ENCODE data around the gene NPIPA2. TPM values are rescaled to one million over a fixed set of nuclear protein-coding genes. Genes with fewer than 3 reads are reported as not detected.
"Not testable (repeated sequence)": the region's sequence is repeated elsewhere in the genome, so short reads cannot be mapped to it uniquely, and the experiment has no call there.

NPIPA2 gene
- total RNA-seq, 5 donors from 2014 or later (not counting 1 experiment from before 2014, with no cell fraction given) = 1.9 to 3.2 (median 2.4) TPM

- DNase-seq; H3K9me3 Mint-ChIP-seq; H3K36me3 ChIP-seq (ENCODE audit: control insufficient read depth in 2 of 2, extremely low read depth in 1 of 2, insufficient read depth in 1 of 2, low read length in 1 of 2); CTCF ChIA-PET; H3K4me3 Mint-ChIP-seq; H3K4me1 ChIP-seq (ENCODE audit: control insufficient read depth in 1 of 2, extremely low read depth in 1 of 2, insufficient read depth in 2 of 2, low read length in 2 of 2); H3K9me3 ChIP-seq; H3K27me3 ChIP-seq (replicated peaks in 1 of 2; ENCODE audit: control insufficient read depth in 2 of 2, extremely low read depth in 1 of 2, insufficient read depth in 2 of 2, low read length in 1 of 2); POLR2A ChIA-PET; H3K4me3 ChIP-seq (ENCODE audit: control insufficient read depth in 1 of 2, extremely low read depth in 1 of 2, low read length in 1 of 2); H3K36me3 Mint-ChIP-seq; ATAC-seq (replicated peaks in 1 of 4); H3K27ac Mint-ChIP-seq; H3K4me1 Mint-ChIP-seq; H3K27ac ChIP-seq (ENCODE audit: low read length); H3K27me3 Mint-ChIP-seq: not testable (repeated sequence)
- no CpG with 5 or more reads among the region's 5 CpGs for WGBS (ENCODE audit: insufficient coverage)
Measured at GRCh38 chr16:14789577-14789976, 47.2 kb downstream of the NPIPA2 start.

- CTCF ChIA-PET; H3K27ac Mint-ChIP-seq; H3K27ac ChIP-seq (ENCODE audit: low read length); H3K9me3 ChIP-seq; H3K36me3 ChIP-seq (ENCODE audit: control insufficient read depth in 2 of 2, extremely low read depth in 1 of 2, insufficient read depth in 1 of 2, low read length in 1 of 2); H3K4me1 Mint-ChIP-seq; DNase-seq; ATAC-seq (replicated peaks in 1 of 4); H3K4me1 ChIP-seq (ENCODE audit: control insufficient read depth in 1 of 2, extremely low read depth in 1 of 2, insufficient read depth in 2 of 2, low read length in 2 of 2); H3K4me3 Mint-ChIP-seq; H3K27me3 ChIP-seq (replicated peaks in 1 of 2; ENCODE audit: control insufficient read depth in 2 of 2, extremely low read depth in 1 of 2, insufficient read depth in 2 of 2, low read length in 1 of 2); H3K9me3 Mint-ChIP-seq; H3K36me3 Mint-ChIP-seq; POLR2A ChIA-PET; H3K27me3 Mint-ChIP-seq; H3K4me3 ChIP-seq (ENCODE audit: control insufficient read depth in 1 of 2, extremely low read depth in 1 of 2, low read length in 1 of 2): not testable (repeated sequence)
- WGBS (ENCODE audit: insufficient coverage) = no CpG with 5 or more reads among the region's 7 CpGs
Measured at GRCh38 chr16:14790320-14790956, 48.1 kb downstream of the NPIPA2 start.

DNA sequence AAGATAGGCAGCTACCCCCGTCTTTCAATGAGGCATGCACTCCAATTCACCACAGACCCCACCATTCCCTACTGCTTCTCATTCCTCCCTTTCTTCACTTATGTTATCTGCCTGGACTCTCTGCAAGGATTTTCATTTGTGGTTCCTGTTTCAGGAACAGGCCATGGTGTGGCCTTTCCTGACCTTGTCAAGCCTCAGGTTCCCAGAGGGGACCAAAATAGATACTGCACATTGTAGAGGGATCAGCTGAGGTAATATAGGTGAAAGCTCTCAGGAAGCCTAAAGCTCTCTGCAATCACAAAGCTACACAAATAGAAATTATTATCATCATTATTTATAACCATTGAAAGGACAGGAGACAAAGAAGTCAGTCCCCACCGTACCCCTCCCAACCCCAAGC is 50.6 kb downstream of the NPIPA2 start:
- H3K36me3 ChIP-seq (ENCODE audit: control insufficient read depth in 2 of 2, extremely low read depth in 1 of 2, insufficient read depth in 1 of 2, low read length in 1 of 2); H3K27me3 ChIP-seq (replicated peaks in 1 of 2; ENCODE audit: control insufficient read depth in 2 of 2, extremely low read depth in 1 of 2, insufficient read depth in 2 of 2, low read length in 1 of 2); CTCF ChIA-PET; POLR2A ChIA-PET; H3K27me3 Mint-ChIP-seq; H3K27ac Mint-ChIP-seq; H3K4me3 Mint-ChIP-seq; H3K4me1 Mint-ChIP-seq; ATAC-seq (replicated peaks in 1 of 4); H3K4me1 ChIP-seq (ENCODE audit: control insufficient read depth in 1 of 2, extremely low read depth in 1 of 2, insufficient read depth in 2 of 2, low read length in 2 of 2); DNase-seq; H3K36me3 Mint-ChIP-seq; H3K9me3 Mint-ChIP-seq; H3K9me3 ChIP-seq; H3K27ac ChIP-seq (ENCODE audit: low read length); H3K4me3 ChIP-seq (ENCODE audit: control insufficient read depth in 1 of 2, extremely low read depth in 1 of 2, low read length in 1 of 2): not testable (repeated sequence)
- WGBS (ENCODE audit: insufficient coverage) = no CpG with 5 or more reads among the region's 2 CpGs

DNA sequence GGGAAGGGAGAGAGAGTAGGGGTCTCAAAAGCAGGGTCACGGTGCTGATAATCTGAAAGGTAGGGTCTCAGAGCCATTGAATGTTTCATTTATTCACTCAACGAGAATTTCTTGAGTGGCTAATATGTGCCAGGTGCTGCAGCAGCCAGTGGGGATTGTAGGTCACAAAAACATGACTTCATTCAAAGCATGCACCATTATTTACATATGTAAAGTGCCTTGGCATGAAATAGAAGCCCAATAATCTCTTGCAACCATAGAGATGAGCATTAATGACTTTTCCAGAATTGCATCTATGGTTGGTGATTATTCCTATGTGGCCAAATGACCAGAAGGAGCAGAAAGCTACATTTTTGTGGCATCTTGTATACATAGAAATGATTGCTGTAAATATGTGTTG is 55.2 kb downstream of the NPIPA2 start:
- H3K27ac ChIP-seq (ENCODE audit: low read length); CTCF ChIA-PET; H3K4me1 Mint-ChIP-seq: not testable (repeated sequence)

GRCh38 chr16:14803577-14803976 is 61.2 kb downstream of the NPIPA2 start:
- H3K9me3 Mint-ChIP-seq; H3K4me3 Mint-ChIP-seq; H3K4me1 ChIP-seq (ENCODE audit: control insufficient read depth in 1 of 2, extremely low read depth in 1 of 2, insufficient read depth in 2 of 2, low read length in 2 of 2); H3K36me3 ChIP-seq (ENCODE audit: control insufficient read depth in 2 of 2, extremely low read depth in 1 of 2, insufficient read depth in 1 of 2, low read length in 1 of 2); H3K27ac ChIP-seq (ENCODE audit: low read length); H3K4me1 Mint-ChIP-seq; H3K36me3 Mint-ChIP-seq; H3K27ac Mint-ChIP-seq; H3K9me3 ChIP-seq; CTCF ChIA-PET; DNase-seq; H3K27me3 ChIP-seq (replicated peaks in 1 of 2; ENCODE audit: control insufficient read depth in 2 of 2, extremely low read depth in 1 of 2, insufficient read depth in 2 of 2, low read length in 1 of 2); POLR2A ChIA-PET; ATAC-seq (replicated peaks in 1 of 4); H3K4me3 ChIP-seq (ENCODE audit: control insufficient read depth in 1 of 2, extremely low read depth in 1 of 2, low read length in 1 of 2); H3K27me3 Mint-ChIP-seq: not testable (repeated sequence)
- WGBS (ENCODE audit: insufficient coverage) = no CpG with 5 or more reads among the region's 2 CpGs

More for the DNA sequence above, 55.2 kb downstream of the NPIPA2 start:
- H3K4me3 Mint-ChIP-seq; H3K36me3 ChIP-seq (ENCODE audit: control insufficient read depth in 2 of 2, extremely low read depth in 1 of 2, insufficient read depth in 1 of 2, low read length in 1 of 2); H3K4me1 ChIP-seq (ENCODE audit: control insufficient read depth in 1 of 2, extremely low read depth in 1 of 2, insufficient read depth in 2 of 2, low read length in 2 of 2); H3K27ac Mint-ChIP-seq; H3K27me3 ChIP-seq (replicated peaks in 1 of 2; ENCODE audit: control insufficient read depth in 2 of 2, extremely low read depth in 1 of 2, insufficient read depth in 2 of 2, low read length in 1 of 2); H3K9me3 Mint-ChIP-seq; POLR2A ChIA-PET; H3K9me3 ChIP-seq; H3K27me3 Mint-ChIP-seq; H3K4me3 ChIP-seq (ENCODE audit: control insufficient read depth in 1 of 2, extremely low read depth in 1 of 2, low read length in 1 of 2); ATAC-seq (replicated peaks in 1 of 4); DNase-seq; H3K36me3 Mint-ChIP-seq: not testable (repeated sequence)
- no CpG with 5 or more reads among the region's 2 CpGs for WGBS (ENCODE audit: insufficient coverage)

DNA sequence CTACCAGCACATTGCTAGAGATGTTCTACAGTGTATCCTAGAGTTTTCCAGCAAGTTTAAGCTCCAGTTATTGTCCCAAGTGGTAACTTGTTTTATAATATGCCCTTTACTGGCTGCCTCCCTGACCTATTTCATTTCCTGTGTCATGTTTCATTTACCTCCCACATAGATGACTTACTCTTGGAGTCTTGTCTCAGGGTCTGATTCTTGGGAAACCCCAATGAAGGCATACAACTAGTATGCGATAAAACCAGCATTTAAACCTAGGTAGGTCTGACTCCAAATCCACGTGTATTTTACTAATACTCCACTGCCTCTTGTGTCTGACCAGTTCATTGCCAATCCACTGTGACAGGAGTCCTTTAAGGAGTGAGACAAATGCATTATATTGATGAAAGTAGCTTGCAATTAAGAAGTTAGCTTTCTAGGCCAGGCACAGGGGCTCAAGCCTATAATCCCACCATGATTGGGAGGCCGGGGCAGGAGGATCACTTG is 64.9 kb downstream of the NPIPA2 start:
- H3K4me1 Mint-ChIP-seq; H3K4me1 ChIP-seq (ENCODE audit: control insufficient read depth in 1 of 2, extremely low read depth in 1 of 2, insufficient read depth in 2 of 2, low read length in 2 of 2); H3K27ac Mint-ChIP-seq; POLR2A ChIA-PET; DNase-seq; H3K9me3 ChIP-seq; CTCF ChIA-PET; H3K27me3 Mint-ChIP-seq; ATAC-seq (replicated peaks in 1 of 4); H3K4me3 Mint-ChIP-seq; H3K9me3 Mint-ChIP-seq; H3K27ac ChIP-seq (ENCODE audit: low read length); H3K4me3 ChIP-seq (ENCODE audit: control insufficient read depth in 1 of 2, extremely low read depth in 1 of 2, low read length in 1 of 2); H3K27me3 ChIP-seq (replicated peaks in 1 of 2; ENCODE audit: control insufficient read depth in 2 of 2, extremely low read depth in 1 of 2, insufficient read depth in 2 of 2, low read length in 1 of 2); H3K36me3 ChIP-seq (ENCODE audit: control insufficient read depth in 2 of 2, extremely low read depth in 1 of 2, insufficient read depth in 1 of 2, low read length in 1 of 2); H3K36me3 Mint-ChIP-seq: not testable (repeated sequence)
- WGBS (ENCODE audit: insufficient coverage) = no CpG with 5 or more reads among the region's 3 CpGs

- H3K4me1 Mint-ChIP-seq; H3K27me3 Mint-ChIP-seq; H3K4me3 Mint-ChIP-seq; H3K4me1 ChIP-seq (ENCODE audit: control insufficient read depth in 1 of 2, extremely low read depth in 1 of 2, insufficient read depth in 2 of 2, low read length in 2 of 2); H3K36me3 ChIP-seq (ENCODE audit: control insufficient read depth in 2 of 2, extremely low read depth in 1 of 2, insufficient read depth in 1 of 2, low read length in 1 of 2); DNase-seq; H3K9me3 ChIP-seq; H3K27me3 ChIP-seq (replicated peaks in 1 of 2; ENCODE audit: control insufficient read depth in 2 of 2, extremely low read depth in 1 of 2, insufficient read depth in 2 of 2, low read length in 1 of 2); H3K27ac ChIP-seq (ENCODE audit: low read length); H3K4me3 ChIP-seq (ENCODE audit: control insufficient read depth in 1 of 2, extremely low read depth in 1 of 2, low read length in 1 of 2); H3K36me3 Mint-ChIP-seq; POLR2A ChIA-PET; H3K9me3 Mint-ChIP-seq; CTCF ChIA-PET; ATAC-seq (replicated peaks in 1 of 4); H3K27ac Mint-ChIP-seq: not testable (repeated sequence)
- no CpG with 5 or more reads among the region's 3 CpGs for WGBS (ENCODE audit: insufficient coverage)
Measured at GRCh38 chr16:14813890-14814289, 71.6 kb downstream of the NPIPA2 start.

All from T-cell (primary cell).